ENCODE data around the gene ATG16L1. TPM values are rescaled to one million over a fixed set of nuclear protein-coding genes. Genes with fewer than 3 reads are reported as not detected.
A peak's percentile ranks its signal among the peaks of the same experiment; 100 is the strongest.

The ATG16L1 gene
- total and polyA plus RNA-seq, 5 donors = 7.9 to 18.8 (median 17.7) TPM

GRCh38 chr2:233319256-233319655, 67.8 kb downstream of the ATG16L1 start:
- no peaks in the 10 kb centered on the region for H3K9me3 ChIP-seq (ENCODE audit: control insufficient read depth, low read length)
- H3K27ac ChIP-seq (ENCODE audit: low read length) = no peak overlapping the region
- no peaks in the 10 kb centered on the region for H3K27me3 ChIP-seq (ENCODE audit: control insufficient read depth, insufficient read depth)
- intact Hi-C loops (cut with DNase I) = no loop called here
- no peak for ATAC-seq
- no peaks in the 10 kb centered on the region for H3K4me1 ChIP-seq (ENCODE audit: control insufficient read depth, insufficient read depth, low read length)
- no peak overlapping the region for H3K4me3 ChIP-seq (ENCODE audit: low read length)
- WGBS = 77% methylated on average over 5 of the region's 5 CpGs
- DNase-seq = no peak

GRCh38 chr2:233320470-233320869, 69.0 kb downstream of the ATG16L1 start:
- Histone ChIP-seq H3K27me3 (ENCODE audit: control insufficient read depth, insufficient read depth) (no peaks in the 10 kb centered on the region), H3K9me3 (ENCODE audit: control insufficient read depth, low read length) (no peaks in the 10 kb centered on the region), H3K27ac (ENCODE audit: low read length) (no peak overlapping the region), H3K4me3 (ENCODE audit: low read length) (no peak overlapping the region), H3K4me1 (ENCODE audit: control insufficient read depth, insufficient read depth, low read length) (no peaks in the 10 kb centered on the region)
- intact Hi-C loops (cut with DNase I) = no loop called here
- ATAC-seq (no peak), DNase-seq (no peak)
- 93% methylated on average over 17 of the region's 17 CpGs for WGBS

GRCh38 chr2:233321166-233321565, 69.7 kb downstream of the ATG16L1 start:
- 77% methylated on average over 6 of the region's 6 CpGs for WGBS
- H3K27me3 ChIP-seq (ENCODE audit: control insufficient read depth, insufficient read depth) = no peaks in the 10 kb centered on the region
- H3K4me1 ChIP-seq (ENCODE audit: control insufficient read depth, insufficient read depth, low read length) = no peaks in the 10 kb centered on the region
- DNase-seq = no peak
- H3K27ac ChIP-seq (ENCODE audit: low read length) = no peak overlapping the region
- no peak for ATAC-seq
- no peak overlapping the region for H3K4me3 ChIP-seq (ENCODE audit: low read length)
- intact Hi-C loops (cut with DNase I) = no loop called here
- H3K9me3 ChIP-seq (ENCODE audit: control insufficient read depth, low read length) = no peaks in the 10 kb centered on the region

GRCh38 chr2:233323851-233324250, 72.4 kb downstream of the ATG16L1 start:
- Histone ChIP-seq H3K27ac (ENCODE audit: low read length) (no peak overlapping the region), H3K4me3 (ENCODE audit: low read length) (no peak overlapping the region), H3K9me3 (ENCODE audit: control insufficient read depth, low read length) (no peaks in the 10 kb centered on the region), H3K27me3 (ENCODE audit: control insufficient read depth, insufficient read depth) (no peaks in the 10 kb centered on the region), H3K4me1 (ENCODE audit: control insufficient read depth, insufficient read depth, low read length) (no peaks in the 10 kb centered on the region)
- intact Hi-C loops (cut with DNase I) = no loop called here
- 89% methylated on average over 8 of the region's 8 CpGs for WGBS
- DNase-seq (no peak), ATAC-seq (no peak)

GRCh38 chr2:233325256-233325655, 73.8 kb downstream of the ATG16L1 start:
- Histone ChIP-seq H3K4me3 (ENCODE audit: low read length) (no peak overlapping the region), H3K4me1 (ENCODE audit: control insufficient read depth, insufficient read depth, low read length) (no peaks in the 10 kb centered on the region), H3K27ac (ENCODE audit: low read length) (no peak overlapping the region), H3K9me3 (ENCODE audit: control insufficient read depth, low read length) (no peaks in the 10 kb centered on the region), H3K27me3 (ENCODE audit: control insufficient read depth, insufficient read depth) (no peaks in the 10 kb centered on the region)
- intact Hi-C loops (cut with DNase I) = no loop called here
- no peak for DNase-seq
- no peak for ATAC-seq
- 72% methylated on average over 4 of the region's 4 CpGs for WGBS

GRCh38 chr2:233325814-233326213, 74.3 kb downstream of the ATG16L1 start:
- H3K27ac ChIP-seq (ENCODE audit: low read length) = no peak overlapping the region
- DNase-seq (no peak), ATAC-seq (no peak)
- no peaks in the 10 kb centered on the region for H3K4me1 ChIP-seq (ENCODE audit: control insufficient read depth, insufficient read depth, low read length)
- intact Hi-C loops (cut with DNase I) = no loop called here
- no peak overlapping the region for H3K4me3 ChIP-seq (ENCODE audit: low read length)
- 79% methylated on average over 10 of the region's 10 CpGs for WGBS
- H3K27me3 ChIP-seq (ENCODE audit: control insufficient read depth, insufficient read depth) = no peaks in the 10 kb centered on the region
- H3K9me3 ChIP-seq (ENCODE audit: control insufficient read depth, low read length) = no peaks in the 10 kb centered on the region

GRCh38 chr2:233326500-233326899, 75.0 kb downstream of the ATG16L1 start:
- ATAC-seq (no peak), DNase-seq (no peak)
- WGBS = 90% methylated on average over 8 of the region's 8 CpGs
- H3K27me3 ChIP-seq (ENCODE audit: control insufficient read depth, insufficient read depth) = no peaks in the 10 kb centered on the region
- no peak overlapping the region for H3K4me3 ChIP-seq (ENCODE audit: low read length)
- no peak overlapping the region for H3K27ac ChIP-seq (ENCODE audit: low read length)
- no peaks in the 10 kb centered on the region for H3K4me1 ChIP-seq (ENCODE audit: control insufficient read depth, insufficient read depth, low read length)
- H3K9me3 ChIP-seq (ENCODE audit: control insufficient read depth, low read length) = no peaks in the 10 kb centered on the region
- intact Hi-C loops (cut with DNase I) = no loop called here

GRCh38 chr2:233328922-233329321, 77.4 kb downstream of the ATG16L1 start:
- H3K4me3 ChIP-seq (ENCODE audit: low read length) = no peak overlapping the region
- no peaks in the 10 kb centered on the region for H3K9me3 ChIP-seq (ENCODE audit: control insufficient read depth, low read length)
- no peaks in the 10 kb centered on the region for H3K27me3 ChIP-seq (ENCODE audit: control insufficient read depth, insufficient read depth)
- intact Hi-C loops (cut with DNase I) = no loop called here
- H3K4me1 ChIP-seq (ENCODE audit: control insufficient read depth, insufficient read depth, low read length) = no peaks in the 10 kb centered on the region
- DNase-seq = no peak
- peak in 1 of 2 donors; percentile 41 for ATAC-seq
- no peak overlapping the region for H3K27ac ChIP-seq (ENCODE audit: low read length)
- WGBS = 63% methylated on average over 4 of the region's 4 CpGs

- WGBS = 59% methylated on average over 7 of the region's 7 CpGs
- no peak overlapping the region for H3K4me3 ChIP-seq (ENCODE audit: low read length)
- no peaks in the 10 kb centered on the region for H3K4me1 ChIP-seq (ENCODE audit: control insufficient read depth, insufficient read depth, low read length)
- H3K27me3 ChIP-seq (ENCODE audit: control insufficient read depth, insufficient read depth) = no peaks in the 10 kb centered on the region
- H3K9me3 ChIP-seq (ENCODE audit: control insufficient read depth, low read length) = no peaks in the 10 kb centered on the region
- intact Hi-C loops (cut with DNase I) = no loop called here
- no peak overlapping the region for H3K27ac ChIP-seq (ENCODE audit: low read length)
- no peak for DNase-seq
- peak; percentile 66 to 91 for ATAC-seq
These were observed 78.1 kb downstream of the ATG16L1 start for GRCh38 chr2:233329489-233330135.

- Histone ChIP-seq H3K4me1 (ENCODE audit: control insufficient read depth, insufficient read depth, low read length) (no peaks in the 10 kb centered on the region), H3K4me3 (ENCODE audit: low read length) (no peak overlapping the region), H3K9me3 (ENCODE audit: control insufficient read depth, low read length) (no peaks in the 10 kb centered on the region), H3K27me3 (ENCODE audit: control insufficient read depth, insufficient read depth) (no peaks in the 10 kb centered on the region), H3K27ac (ENCODE audit: low read length) (no peak overlapping the region)
- WGBS = 72% methylated on average over 15 of the region's 15 CpGs
- peak; percentile 43 to 74 (median 65) for DNase-seq
- ATAC-seq = peak; percentile 29 to 58
- intact Hi-C loops (cut with DNase I) = no loop called here
These were observed 80.1 kb downstream of the ATG16L1 start for GRCh38 chr2:233331536-233331935.

GRCh38 chr2:233332125-233332524, 80.7 kb downstream of the ATG16L1 start:
- ATAC-seq (no peak), DNase-seq (no peak)
- Histone ChIP-seq H3K27me3 (ENCODE audit: control insufficient read depth, insufficient read depth) (no peaks in the 10 kb centered on the region), H3K9me3 (ENCODE audit: control insufficient read depth, low read length) (no peaks in the 10 kb centered on the region), H3K27ac (ENCODE audit: low read length) (no peak overlapping the region), H3K4me1 (ENCODE audit: control insufficient read depth, insufficient read depth, low read length) (no peaks in the 10 kb centered on the region), H3K4me3 (ENCODE audit: low read length) (no peak overlapping the region)
- 82% methylated on average over 4 of the region's 4 CpGs for WGBS
- intact Hi-C loops (cut with DNase I) = no loop called here

- intact Hi-C loops (cut with DNase I) = no loop called here
These were observed 83.4 kb downstream of the ATG16L1 start for GRCh38 chr2:233334915-233335314.

More at GRCh38 chr2:233334915-233335314, 83.4 kb downstream of the ATG16L1 start:
- Histone ChIP-seq H3K9me3 (ENCODE audit: control insufficient read depth, low read length) (no peaks in the 10 kb centered on the region), H3K4me1 (ENCODE audit: control insufficient read depth, insufficient read depth, low read length) (no peaks in the 10 kb centered on the region), H3K4me3 (ENCODE audit: low read length) (no peak overlapping the region), H3K27ac (ENCODE audit: low read length) (no peak overlapping the region), H3K27me3 (ENCODE audit: control insufficient read depth, insufficient read depth) (no peaks in the 10 kb centered on the region)
- 90% methylated on average over 11 of the region's 11 CpGs for WGBS
- DNase-seq (no peak), ATAC-seq (no peak)

Data from right cardiac atrium (tissue), 5 donors.